GM03348 (cell line): ENCODE data around the gene KDM5D.

Source experiments
- DNase-seq: peaks from one replicate; pipeline ENCODE4 v3.0.0; 2012; ENCODE audit warnings: low spot score

Gene KDM5D

DNA sequence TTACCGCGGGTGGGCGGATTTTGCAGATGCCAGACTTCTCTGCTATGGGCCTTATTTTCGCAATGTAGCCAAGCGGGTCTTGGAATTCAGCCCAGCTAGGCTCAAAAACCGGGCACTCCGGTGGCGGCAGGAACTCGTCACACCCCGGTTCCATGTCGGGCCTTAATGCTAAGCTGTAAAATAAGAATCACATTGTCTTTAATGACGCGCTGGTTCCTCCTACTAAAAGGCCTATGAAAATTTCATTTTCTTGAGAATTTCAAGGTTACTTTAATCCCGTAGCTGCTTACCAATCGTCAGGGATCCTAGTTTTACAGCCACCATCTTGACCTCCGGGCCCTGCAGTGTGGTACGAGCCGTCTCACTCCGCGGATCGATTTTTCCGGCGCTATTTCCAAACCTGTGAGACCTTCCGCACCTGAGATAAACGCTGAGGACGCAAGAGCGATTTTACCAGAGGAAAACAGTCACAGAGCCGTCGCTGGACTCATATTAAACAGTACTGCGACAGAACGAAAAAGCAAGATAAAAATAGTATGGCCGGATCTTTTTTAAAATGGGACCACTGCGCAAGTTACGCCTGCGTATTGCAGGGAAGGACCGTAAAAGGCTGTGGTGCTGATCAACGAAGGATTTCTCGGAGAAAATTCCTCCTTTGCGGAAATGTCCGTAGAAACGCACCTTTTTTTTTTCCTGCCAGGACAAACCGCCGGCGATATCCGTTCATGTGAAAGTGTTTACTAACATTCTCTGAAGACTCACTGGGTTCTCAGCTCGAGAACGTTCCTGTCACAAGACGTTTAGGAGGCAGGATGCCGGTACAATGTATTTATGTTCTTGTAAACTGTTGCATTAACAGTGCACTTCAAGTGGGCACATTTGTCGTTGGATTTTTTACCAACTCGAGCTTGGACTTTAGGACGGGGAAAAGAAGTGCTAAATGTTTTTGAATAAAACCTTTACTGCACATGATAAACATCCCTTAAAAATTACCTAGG lies at the start of gene KDM5D:
KDM5D (minus strand) TSS at position 346 of the 998 bp plus-strand sequence; CDS start at position 154, 192 bp downstream.
- peak; percentile 47 for DNase-seq

DNA sequence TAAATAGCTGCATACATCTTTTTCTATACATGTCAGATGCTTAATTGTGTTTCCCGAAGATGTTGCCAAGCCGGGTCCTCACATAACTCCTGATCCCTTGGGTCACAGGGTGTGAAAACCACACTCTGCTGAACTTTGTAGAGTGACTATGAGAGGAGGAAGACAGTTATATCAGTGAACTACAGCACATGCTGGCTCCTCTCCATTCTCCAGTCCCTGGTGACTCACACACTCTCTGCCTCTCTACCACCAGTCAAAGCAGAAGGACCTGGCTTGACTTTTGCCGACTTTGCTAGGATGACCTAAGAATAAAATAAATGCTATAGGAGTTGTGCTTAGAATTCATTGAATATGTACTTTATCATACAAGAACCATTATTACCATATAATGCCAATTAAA lies 23.8 kb upstream of the KDM5D start:
- DNase-seq, result no peak

DNA sequence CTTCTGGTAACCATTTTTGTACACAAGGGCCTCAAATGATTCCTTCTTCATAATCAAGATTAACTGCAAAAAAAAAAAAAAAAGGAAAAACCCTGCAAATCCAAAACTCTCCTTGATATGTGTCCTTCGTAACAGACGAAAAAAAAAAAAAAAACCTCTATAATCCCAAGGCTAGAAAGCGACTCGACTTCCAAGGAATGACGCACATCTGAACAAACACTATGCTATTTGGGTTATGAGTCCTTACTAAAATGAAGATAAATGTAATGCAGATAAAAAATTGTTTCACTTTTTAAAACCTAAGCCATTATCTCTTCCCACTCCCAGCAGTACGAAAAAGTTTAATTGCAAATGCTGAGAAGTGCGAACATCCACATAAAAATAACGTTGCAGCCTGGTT lies 1.2 kb downstream of the KDM5D start:
- peak; percentile 23 for DNase-seq

DNA sequence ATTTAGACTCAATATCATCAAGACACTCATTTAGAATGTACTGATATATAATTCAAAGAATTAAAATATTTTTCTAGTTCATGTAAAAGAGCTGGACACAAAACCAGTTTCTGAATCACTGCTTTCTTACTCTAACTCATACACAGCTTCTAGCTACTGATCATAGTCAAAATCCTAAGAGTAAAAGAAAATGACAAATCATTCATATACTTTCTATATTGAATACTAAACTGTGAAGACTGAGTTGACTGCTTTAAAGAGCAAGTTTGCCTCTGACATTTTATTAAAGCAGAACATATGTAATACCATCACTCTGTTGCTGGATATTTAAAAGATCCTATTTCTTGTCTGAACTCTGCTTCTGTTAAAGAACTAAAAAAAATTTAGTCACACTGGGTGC lies 2.4 kb downstream of the KDM5D start:
- no peak for DNase-seq

DNA sequence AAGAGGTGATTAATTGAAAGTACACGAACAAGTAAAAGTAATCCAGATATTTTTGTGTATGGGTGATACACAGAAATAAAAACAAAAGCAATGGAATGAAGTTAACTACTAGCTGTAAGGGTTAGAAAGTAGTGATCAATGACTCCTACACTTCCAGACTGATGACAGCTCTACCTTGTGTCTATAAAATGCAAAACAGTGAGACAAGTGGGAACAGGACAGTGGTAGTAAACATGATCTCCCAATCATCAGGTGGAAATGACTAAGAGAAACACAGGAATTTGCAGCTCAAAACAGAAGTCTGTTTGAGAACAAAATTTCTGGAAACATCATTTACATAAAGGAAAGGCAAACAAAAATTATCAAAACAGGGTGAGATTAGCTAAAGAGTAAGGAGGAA lies 10.1 kb downstream of the KDM5D start:
- DNase-seq, result no peak

DNA sequence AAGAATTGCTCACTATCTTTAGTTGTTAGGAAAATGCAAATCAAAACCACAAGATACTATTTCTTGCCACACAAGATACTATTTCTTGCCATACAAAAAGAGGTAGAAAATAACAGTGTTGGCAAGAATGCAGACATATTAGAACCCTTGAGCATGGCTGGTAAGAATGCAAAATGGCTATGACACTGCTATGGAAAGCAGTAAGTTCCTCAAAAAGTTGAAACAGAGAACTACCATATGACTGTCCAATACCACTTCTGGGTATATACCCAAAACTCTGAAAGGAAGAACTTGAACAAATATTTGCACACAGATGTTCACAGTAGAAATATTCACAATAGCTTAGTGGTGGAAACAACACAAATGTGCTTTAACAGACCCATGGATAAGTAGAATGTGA lies 26.6 kb downstream of the KDM5D start:
- DNase-seq, result no peak

DNA sequence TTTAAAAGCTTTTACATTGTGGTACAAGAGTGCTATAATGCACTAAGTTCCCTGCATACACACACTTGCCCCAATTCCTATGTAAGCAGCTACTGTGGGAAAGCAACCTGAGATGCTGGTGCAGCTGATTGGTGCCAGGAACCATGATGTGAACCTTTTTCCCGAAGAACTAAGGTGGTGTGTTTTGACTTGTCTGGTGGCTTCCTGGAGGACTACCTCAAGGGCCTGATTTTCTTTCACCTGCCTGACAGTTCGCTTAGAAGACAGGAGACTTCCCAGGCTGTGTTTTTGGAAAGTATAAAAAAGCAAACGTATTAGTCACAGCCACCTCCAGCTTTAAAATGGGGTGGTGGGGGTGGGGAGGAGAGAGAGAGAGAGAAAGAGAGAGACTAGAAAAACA lies 27.4 kb downstream of the KDM5D start:
- no peak for DNase-seq

DNA sequence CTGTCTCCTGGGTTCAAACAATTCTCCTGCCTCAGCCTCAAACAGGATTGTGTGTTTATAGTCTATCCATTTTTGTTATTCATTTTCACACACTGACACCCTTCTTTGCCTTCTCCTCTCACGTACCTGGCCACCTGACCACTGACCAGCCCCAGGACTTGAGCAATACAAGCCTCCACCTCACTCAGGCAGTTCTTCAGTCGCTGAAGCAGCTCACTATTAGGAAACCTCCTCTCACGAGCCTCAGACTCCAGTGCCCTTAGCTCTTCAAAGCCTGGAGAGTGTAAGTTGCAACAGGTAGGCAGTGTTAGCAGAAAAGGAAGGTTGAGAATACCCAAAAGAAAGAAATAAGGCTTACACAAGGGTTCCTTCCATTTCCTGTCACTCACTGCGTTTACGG lies 29.3 kb downstream of the KDM5D start:
- DNase-seq, result no peak

DNA sequence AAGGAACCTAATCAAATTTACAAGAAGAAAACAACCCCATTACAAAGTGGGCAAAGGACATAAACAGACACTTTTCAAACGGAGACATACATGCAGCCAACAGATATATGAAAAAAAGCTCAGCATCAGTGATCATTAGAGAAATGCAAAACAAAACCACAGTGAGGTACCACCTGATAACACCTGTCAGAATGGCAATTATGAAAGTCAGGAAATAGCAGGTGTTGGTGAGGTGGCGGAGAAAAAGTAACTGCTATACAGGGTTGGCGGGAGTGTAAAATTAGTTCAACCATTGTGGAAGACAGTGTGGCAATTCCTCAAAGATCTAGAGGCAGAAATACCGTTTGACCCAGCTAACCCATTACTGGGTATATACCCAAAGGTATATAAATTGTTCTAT lies 31.1 kb downstream of the KDM5D start:
- DNase-seq, result no peak

DNA sequence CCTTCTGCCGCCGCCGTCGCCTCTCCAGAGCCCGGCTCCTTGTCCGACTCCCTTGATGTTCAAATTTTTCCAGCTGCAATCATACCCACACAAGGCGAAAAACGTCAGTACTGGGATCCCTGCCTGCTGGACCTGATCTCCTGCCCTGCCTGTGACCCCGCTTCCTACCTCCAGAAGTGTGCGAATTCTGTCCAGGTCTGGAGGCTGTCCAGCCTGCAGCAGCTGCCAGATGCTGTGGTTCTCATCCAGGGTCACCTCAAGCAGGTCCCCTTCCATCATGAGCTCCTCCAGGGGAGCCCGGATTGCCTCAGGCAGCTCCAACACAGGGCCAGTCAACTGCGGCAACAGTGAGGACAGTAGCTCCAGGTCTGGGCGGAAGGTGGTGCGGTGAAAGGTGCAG lies 38.3 kb downstream of the KDM5D start:
- no peak for DNase-seq

DNA sequence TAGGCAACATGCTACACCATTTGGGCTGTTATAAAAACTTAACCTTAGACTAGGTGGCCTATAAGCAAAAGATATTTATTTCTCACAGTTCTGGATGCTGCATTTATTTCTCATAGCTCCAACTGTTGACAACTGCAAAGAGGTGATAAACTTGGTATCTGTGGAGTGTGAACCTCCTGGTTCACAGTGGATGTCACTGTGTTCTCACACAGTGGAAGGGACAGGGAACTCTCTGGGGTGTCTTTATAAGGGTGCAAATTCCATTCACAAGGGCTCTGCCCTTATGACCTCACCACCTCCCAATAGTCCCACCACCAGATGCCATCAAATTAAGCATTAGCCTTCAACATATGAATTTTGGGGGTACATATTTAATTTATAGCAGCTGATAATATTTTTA lies 46.0 kb downstream of the KDM5D start:
- no peak for DNase-seq

DNA sequence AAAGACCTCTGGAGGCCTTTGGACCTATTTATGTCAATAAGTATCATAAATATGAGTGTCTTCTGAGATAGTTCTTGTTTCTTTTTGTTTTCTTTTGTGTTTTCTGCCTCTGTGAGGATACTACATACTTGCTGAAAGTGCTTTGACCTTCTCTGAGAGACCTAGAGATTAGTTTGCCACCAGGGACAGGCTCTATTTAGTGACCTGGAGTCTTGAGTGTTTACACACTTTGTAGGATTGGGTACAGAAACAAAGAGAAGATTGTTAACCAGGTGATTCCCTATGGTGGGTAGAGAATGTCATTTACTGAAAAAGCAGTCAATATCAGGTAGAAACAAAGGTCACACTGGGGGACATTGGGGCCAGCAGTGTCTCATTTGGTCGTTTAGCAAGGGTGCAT lies 63.7 kb downstream of the KDM5D start:
- no peak for DNase-seq
